Measurements from ENCODE around the gene FBXO9. TPM values are rescaled to one million over a fixed set of nuclear protein-coding genes. Genes with fewer than 3 reads are reported as not detected.

FBXO9 gene
- total and polyA plus RNA-seq, 10 of the 15 experiments (the other 5 are each of a cell fraction or from before 2014, with no cell fraction given), result 9.9 to 68.9 (median 31.3) TPM

GRCh38 chr6:53048431-53049195 lies 16.6 kb upstream of the FBXO9 start:
- Histone ChIP-seq H3K79me2 (ENCODE audit: control insufficient read depth, insufficient read depth, low read length) (no peaks in the 10 kb centered on the region), H3K4me2 (ENCODE audit: control insufficient read depth, insufficient read depth) (peak overlapping the region; percentile 15), H3K9ac (ENCODE audit: control insufficient read depth, insufficient read depth, low read length) (no peak overlapping the region), H4K20me1 (ENCODE audit: control insufficient read depth, insufficient read depth) (no peaks in the 10 kb centered on the region), H3K4me1 (ENCODE audit: control insufficient read depth, insufficient read depth, low read length) (0 out of 2 replicates have a peak, but pooled peaks cover 7% of the 10 kb centered on the region), H3K9me3 (replicated peaks; ENCODE audit: control insufficient read depth, insufficient read depth, low read length) (no peaks in the 10 kb centered on the region), H3K27me3 (replicated peaks in 1 of 2; ENCODE audit: control insufficient read depth in 2 of 2, insufficient read depth in 2 of 2, low read length in 1 of 2) (no peaks in the 10 kb centered on the region), H2AFZ (ENCODE audit: control insufficient read depth, low read depth, low read length) (no peak overlapping the region; the same call in 1 of the 2 replicates), H3K36me3 (ENCODE audit: control insufficient read depth in 2 of 2, insufficient read depth in 2 of 2, low read length in 1 of 2) (no peaks in the 10 kb centered on the region), H3K27ac (ENCODE audit: control insufficient read depth, insufficient read depth) (peak overlapping the region; percentile 9; the same call in 1 of the 2 replicates), H3K4me3 (peak overlapping the region; percentile 34; the same call in 1 of the 2 replicates)
- intact Hi-C loops (cut with micrococcal nuclease; ENCODE audit: unreplicated experiment) (no loop called here), in situ Hi-C loops (cut with MboI) (no loop called here)
- ChIA-PET SMC1A (ENCODE audit: uncharacterized antibody, unreplicated experiment) (interaction anchor here (0.6 to 2.0 kb wide), 3 partner anchors 20 to 128 kb away, joined by 3 to 6 read pairs (median 4); partner anchors contain the start of gene GSTA4), CTCF (interaction anchor here (0.9 to 2.3 kb wide), 6 partner anchors 8 to 53 kb away, joined by 3 to 17 read pairs (median 4); partner anchors contain the start of gene GSTA4), POLR2A (no interaction called here), RAD21 (ENCODE audit: unreplicated experiment) (interaction anchor here (0.8 kb wide), 1 partner anchor 36 kb away, joined by 3 read pairs; no protein-coding TSS in a partner anchor)
- FAIRE-seq (peak; percentile 89), DNase-seq (ENCODE audit: low read depth, low spot score) (peak; percentile 40), ATAC-seq (peak; percentile 94)
- no TSS peak for BruUV-seq (replicated peaks)
- WGBS (ENCODE audit: insufficient coverage, insufficient replicate concordance, low lambda C conversion rate, missing lambda C conversion rate), result 87% methylated on average over 9 of the region's 9 CpGs
- TF ChIP-seq CEBPB (IDR thresholded peaks at IDR 0.05; ENCODE audit: borderline replicate concordance in 1 of 2, low read depth in 2 of 2, low read length in 2 of 2), result no peak
- TF ChIP-seq SREBF1 (IDR thresholded peaks at IDR 0.05; ENCODE audit: low read length), result no peak
- TF ChIP-seq MYC (IDR thresholded peaks at IDR 0.05; ENCODE audit: insufficient read depth, insufficient read length, insufficient replicate concordance, low read length, severe bottlenecking), result no peak
- no peak for TF ChIP-seq ZNF384 (IDR thresholded peaks at IDR 0.05; ENCODE audit: borderline replicate concordance, low read depth, low read length)
- TF ChIP-seq STAT1 (conservative IDR thresholded peaks at IDR 0.05), result no peak
- TF ChIP-seq ZNF217 (IDR thresholded peaks at IDR 0.05), result no peak
- no peak for TF ChIP-seq SIX5 (IDR thresholded peaks at IDR 0.05; ENCODE audit: low read depth, low read length, severe bottlenecking)
- TF ChIP-seq CBFB (IDR thresholded peaks at IDR 0.05; ENCODE audit: low read depth), result no peak
- TF ChIP-seq ATF7 (IDR thresholded peaks at IDR 0.05; ENCODE audit: low read depth), result 0 out of 2 replicates have a peak, but pooled peaks have one; percentile 13
- peak; percentile 98 for TF ChIP-seq BACH1 (IDR thresholded peaks at IDR 0.05; ENCODE audit: borderline replicate concordance)
- no peak for TF ChIP-seq RB1 (IDR thresholded peaks at IDR 0.05; ENCODE audit: borderline replicate concordance)
- TF ChIP-seq NFIC (IDR thresholded peaks at IDR 0.05; ENCODE audit: low read depth, low read length), result peak; percentile 45; the same call in 1 of the 2 replicates
- TF ChIP-seq IKZF2 (IDR thresholded peaks at IDR 0.05), result peak; percentile 41 to 67; a peak in 2 of 4 replicates
- TF ChIP-seq RUNX3 (IDR thresholded peaks at IDR 0.05; ENCODE audit: low read length), result peak; percentile 89
- no peak for TF ChIP-seq JUND (IDR thresholded peaks at IDR 0.05; ENCODE audit: low read depth, low read length)
- peak; percentile 43; the same call in 1 of the 2 replicates for TF ChIP-seq NFYB (IDR thresholded peaks at IDR 0.05; ENCODE audit: insufficient read depth, low read depth, low read length)
- peak; percentile 29; the same call in 1 of the 2 replicates for TF ChIP-seq IKZF1 (conservative IDR thresholded peaks at IDR 0.05)
- TF ChIP-seq SP1 (IDR thresholded peaks at IDR 0.05; ENCODE audit: low read depth, low read length), result no peak
- peak; percentile 27; the same call in 1 of the 2 replicates for TF ChIP-seq JUNB (IDR thresholded peaks at IDR 0.05)
- no peak for TF ChIP-seq HCFC1 (IDR thresholded peaks at IDR 0.05; ENCODE audit: low read length)
- TF ChIP-seq CBX5 (IDR thresholded peaks at IDR 0.05; ENCODE audit: low read depth), result no peak
- TF ChIP-seq RAD21 (IDR thresholded peaks at IDR 0.05; ENCODE audit: insufficient read depth, low read depth, low read length), result no peak
